ENCODE data around the gene SIT1. TPM values are rescaled to one million over a fixed set of nuclear protein-coding genes. Genes with fewer than 3 reads are reported as not detected.

Gene SIT1
- total RNA-seq, 6 donors from 2014 or later = 1.1 to 3.1 (median 1.8) TPM; not detected in 1

GRCh38 chr9:35687972-35688557 is 37.3 kb upstream of the SIT1 start:
- Histone ChIP-seq H3K4me3 (peak overlapping the region in 3 of 4 donors; percentile 64 to 75 (median 72)), H3K36me3 (peaks cover 0 to 23% (median 12%) of the 10 kb centered on the region in 4 donors), H3K9me3 (no peaks in the 10 kb centered on the region), H3K27ac (peak overlapping the region in 3 of 4 donors; percentile 4 to 92 (median 56)), H3K27me3 (no peaks in the 10 kb centered on the region), H3K4me1 (peaks cover 3 to 33% (median 19%) of the 10 kb centered on the region in 4 donors)
- ATAC-seq (ENCODE audit: low FRiP score in 2 of 2) (no peak), DNase-seq (no peak)
- 57 to 80% methylated on average over 1 to 2 of the region's 2 CpGs for WGBS, 2 donors
- no peak for TF ChIP-seq POLR2A (IDR thresholded peaks at IDR 0.05)
- TF ChIP-seq POLR2AphosphoS5 (IDR thresholded peaks at IDR 0.05) = no peak
- no peak for TF ChIP-seq CTCF (IDR thresholded peaks at IDR 0.05)
- no peak for TF ChIP-seq EP300 (IDR thresholded peaks at IDR 0.05)

GRCh38 chr9:35687306-35687705 is 36.6 kb upstream of the SIT1 start:
- no peak for DNase-seq
- Histone ChIP-seq H3K9me3 (no peaks in the 10 kb centered on the region), H3K4me3 (peak overlapping the region in 3 of 4 donors; percentile 23 to 72 (median 64)), H3K36me3 (peaks cover 0 to 30% (median 13%) of the 10 kb centered on the region in 4 donors), H3K27me3 (no peaks in the 10 kb centered on the region), H3K27ac (peak overlapping the region in 1 of 4 donors; percentile 31), H3K4me1 (peaks cover 3 to 37% (median 19%) of the 10 kb centered on the region in 4 donors)
- TF ChIP-seq CTCF (IDR thresholded peaks at IDR 0.05) (no peak), EP300 (IDR thresholded peaks at IDR 0.05) (no peak), POLR2A (IDR thresholded peaks at IDR 0.05) (no peak), POLR2AphosphoS5 (IDR thresholded peaks at IDR 0.05) (no peak)
- 79 to 95% methylated on average over 2 of the region's 2 CpGs for WGBS, 2 donors
- ATAC-seq (ENCODE audit: low FRiP score in 2 of 2) = no peak

GRCh38 chr9:35686222-35687203 is 35.8 kb upstream of the SIT1 start:
- ATAC-seq (ENCODE audit: low FRiP score in 2 of 2) (no peak), DNase-seq (peak in 1 of 2 donors; percentile 64)
- H3K27ac ChIP-seq = peak overlapping the region in 1 of 4 donors; percentile 14
- no peaks in the 10 kb centered on the region for H3K27me3 ChIP-seq
- TF ChIP-seq CTCF (IDR thresholded peaks at IDR 0.05) (no peak), POLR2A (IDR thresholded peaks at IDR 0.05) (no peak), EP300 (IDR thresholded peaks at IDR 0.05) (no peak)
- H3K4me1 ChIP-seq = peaks cover 3 to 37% (median 17%) of the 10 kb centered on the region in 4 donors
- H3K36me3 ChIP-seq = peaks cover 0 to 30% (median 13%) of the 10 kb centered on the region in 4 donors
- peak overlapping the region in 2 of 4 donors; percentile 23 to 64 for H3K4me3 ChIP-seq
- no peaks in the 10 kb centered on the region for H3K9me3 ChIP-seq
- 73 to 76% methylated on average over 11 of the region's 11 CpGs for WGBS, 2 donors

GRCh38 chr9:35685506-35685905 is 34.8 kb upstream of the SIT1 start:
- Histone ChIP-seq H3K27ac (no peak overlapping the region), H3K4me1 (peaks cover 0 to 34% (median 13%) of the 10 kb centered on the region in 4 donors), H3K36me3 (peaks cover 0 to 30% (median 13%) of the 10 kb centered on the region in 4 donors), H3K27me3 (no peaks in the 10 kb centered on the region), H3K4me3 (no peak overlapping the region), H3K9me3 (no peaks in the 10 kb centered on the region)
- TF ChIP-seq CTCF (IDR thresholded peaks at IDR 0.05) = no peak
- TF ChIP-seq EP300 (IDR thresholded peaks at IDR 0.05) = no peak
- no peak for TF ChIP-seq POLR2AphosphoS5 (IDR thresholded peaks at IDR 0.05)
- no peak for TF ChIP-seq POLR2A (IDR thresholded peaks at IDR 0.05)
- ATAC-seq (ENCODE audit: low FRiP score in 2 of 2) (no peak), DNase-seq (peak in 1 of 2 donors; percentile 65)
- 90 to 94% methylated on average over 12 to 13 of the region's 13 CpGs for WGBS, 2 donors
